HCT116 (cell line): ENCODE data around the gene ATP10B. TPM values are rescaled to one million over a fixed set of nuclear protein-coding genes. Genes with fewer than 3 reads are reported as not detected.

ENCODE experiments used
- ATAC-seq: fragments of 200-7000 bp; cut with Tn5 transposase; 2 replicates; pipeline ENCODE4 v1.9.1; 2020; ENCODE audit warnings: mild to moderate bottlenecking, moderate library complexity
- BruUV-seq: library from RNA; stranded (reverse); fragments of 400-500 nt; replicated peaks from 2 replicates; lab custom pipeline; 2021; lab: Mats Ljungman, UMichigan
- CTCF ChIA-PET: fragments of 300-600 bp; sonication (Branson Sonifier 250); formaldehyde crosslinking; loops from one replicate; lab custom pipeline; 2021; ENCODE audit warnings: antibody characterized with exemption; lab: Charles Lee
- POLR2A ChIA-PET: fragments of 300-600, 350-600 bp; sonication (Branson Sonifier 250); formaldehyde crosslinking; loops from one replicate; lab custom pipeline; 2021; ENCODE audit warnings: antibody characterized with exemption; lab: Charles Lee
- RAD21 ChIA-PET, 2 experiments: fragments of 300-600 bp; sonication (Branson Sonifier 250); formaldehyde crosslinking; loops; one replicate each; lab custom pipeline; 2023; ENCODE audit warnings: low total read pairs in 2 of 2; ENCODE audit not compliant: uncharacterized antibody in 2 of 2, unreplicated experiment in 2 of 2, low non-redundant PET in 1 of 2; lab: Charles Lee
- DNase-seq: peaks from one replicate; pipeline ENCODE4 v3.0.0-alpha.2; 2010; ENCODE audit warnings: low read depth, low spot score
- H2AFZ ChIP-seq: fragments of 200-600 bp; shearing (Covaris generic), sonication (generic); 2 replicates; pipeline ENCODE4 v1.6.1; 2017; ENCODE audit warnings: low read depth, mixed run types, mixed read lengths, antibody characterized with exemption, low read length; ENCODE audit not compliant: poor library complexity, severe bottlenecking
- H3K27ac ChIP-seq: 2 replicates; pipeline ENCODE4 v1.5.1; 2012; ENCODE audit warnings: low read depth, low read length
- H3K27me3 ChIP-seq: fragments of 200-600 bp; sonication (generic); 2 replicates; pipeline ENCODE4 v1.6.1; 2016; ENCODE audit warnings: mixed run types, low read length, mixed read lengths; ENCODE audit not compliant: insufficient read depth
- H3K36me3 ChIP-seq, 2 experiments: fragments of 200-500 bp in 1 of 2; fragments of 200-600 bp in 1 of 2; sonication (Bioruptor generic) in 1 of 2; sonication (generic) in 1 of 2; 2 replicates each; pipeline versions ENCODE4 v1.5.1 to v1.6.1; 2014 to 2016; ENCODE audit warnings: low read length in 2 of 2, inconsistent platforms in 1 of 2, mixed read lengths in 1 of 2, mixed run types in 1 of 2; ENCODE audit not compliant: insufficient read depth in 2 of 2, control insufficient read depth in 1 of 2
- H3K4me1 ChIP-seq, 2 experiments: fragments of 200-600 bp in 1 of 2; sonication (generic) in 1 of 2; 2 replicates each; pipeline versions ENCODE4 v1.5.1 to v1.6.1; 2012 to 2017; ENCODE audit warnings: low read length in 2 of 2, inconsistent platforms in 1 of 2, mild to moderate bottlenecking in 1 of 2, mixed read lengths in 1 of 2, mixed run types in 1 of 2, moderate library complexity in 1 of 2; ENCODE audit not compliant: insufficient read depth in 2 of 2, control insufficient read depth in 1 of 2
- H3K4me2 ChIP-seq: fragments of 200-600 bp; sonication (generic); 2 replicates; pipeline ENCODE4 v1.6.1; 2017; ENCODE audit warnings: mixed run types, low read length, mixed read lengths
- H3K4me3 ChIP-seq, 2 experiments: fragments of 200-600 bp in 1 of 2; sonication (generic) in 1 of 2; replicated peaks in 1 of 2; 2 replicates each; pipeline ENCODE4 v1.5.1; 2011 to 2016; ENCODE audit warnings: low read length in 2 of 2, control low read depth in 1 of 2, low read depth in 1 of 2, mild to moderate bottlenecking in 1 of 2, mixed read lengths in 1 of 2, mixed run types in 1 of 2
- H3K79me2 ChIP-seq: fragments of 200-600 bp; sonication (generic); 2 replicates; pipeline ENCODE4 v1.6.1; 2017; ENCODE audit warnings: mild to moderate bottlenecking, mixed run types, low read length, moderate library complexity, mixed read lengths; ENCODE audit not compliant: insufficient read depth
- H3K9ac ChIP-seq: fragments of 200-600 bp; sonication (generic); 2 replicates; pipeline ENCODE4 v1.6.1; 2016; ENCODE audit warnings: low read length, mixed read lengths
- H3K9me2 ChIP-seq: fragments of 200-600 bp; sonication (generic), shearing (Covaris generic); 2 replicates; pipeline ENCODE4 v1.6.1; 2017; ENCODE audit warnings: mixed run types, mild to moderate bottlenecking, moderate library complexity; ENCODE audit not compliant: insufficient read depth
- H3K9me3 ChIP-seq, 2 experiments: fragments of 200-500 bp in 1 of 2; fragments of 200-600 bp in 1 of 2; sonication (Bioruptor generic) in 1 of 2; sonication (generic) in 1 of 2; 2 replicates each; pipeline ENCODE4 v1.6.1; 2014 to 2017; ENCODE audit warnings: low read length in 2 of 2, mixed read lengths in 2 of 2, inconsistent platforms in 1 of 2, low read depth in 1 of 2, mild to moderate bottlenecking in 1 of 2, mixed run types in 1 of 2, moderate library complexity in 1 of 2; ENCODE audit not compliant: control insufficient read depth in 1 of 2, insufficient read depth in 1 of 2
- H4K20me1 ChIP-seq: fragments of 200-600 bp; sonication (generic), shearing (Covaris generic); 2 replicates; pipeline ENCODE4 v1.6.1; 2017; ENCODE audit warnings: mixed run types, mild to moderate bottlenecking, moderate library complexity; ENCODE audit not compliant: insufficient read depth
- EGR1 ChIP-seq: IDR thresholded peaks from 2 replicates; pipeline ENCODE4 v1.6.1; 2012; ENCODE audit warnings: low read depth
- JUND ChIP-seq: IDR thresholded peaks from 2 replicates; pipeline ENCODE4 v1.6.1; 2012
- POLR2A ChIP-seq: IDR thresholded peaks from 2 replicates; pipeline ENCODE4 v1.7.0; 2011; ENCODE audit warnings: borderline replicate concordance; ENCODE audit not compliant: insufficient read depth, insufficient read length; ENCODE audit errors: extremely low read depth
- POLR2AphosphoS5 ChIP-seq: IDR thresholded peaks from 2 replicates; pipeline ENCODE4 v1.6.1; 2011; ENCODE audit warnings: mild to moderate bottlenecking, low read depth, low read length, moderate library complexity
- RAD21 ChIP-seq: IDR thresholded peaks from 2 replicates; pipeline ENCODE4 v1.6.1; 2012; ENCODE audit warnings: low read depth, mild to moderate bottlenecking
- REST ChIP-seq: IDR thresholded peaks from 2 replicates; pipeline ENCODE4 v1.6.1; 2012; ENCODE audit warnings: low read depth
- SIN3A ChIP-seq: IDR thresholded peaks from 2 replicates; pipeline ENCODE4 v1.6.1; 2012; ENCODE audit warnings: low read depth
- SP1 ChIP-seq: IDR thresholded peaks from 2 replicates; pipeline ENCODE4 v1.6.1; 2012; ENCODE audit warnings: low read depth
- SRF ChIP-seq: IDR thresholded peaks from 2 replicates; pipeline ENCODE4 v1.6.1; 2012; ENCODE audit warnings: low read depth
- TCF7L2 ChIP-seq: IDR thresholded peaks from 2 replicates; pipeline ENCODE4 v1.7.0; 2011; ENCODE audit warnings: borderline replicate concordance, inconsistent platforms; ENCODE audit not compliant: insufficient read depth, insufficient read length; ENCODE audit errors: extremely low read depth
- ZBTB33 ChIP-seq: IDR thresholded peaks from 2 replicates; pipeline ENCODE4 v1.6.1; 2011; ENCODE audit warnings: mild to moderate bottlenecking, low read length, moderate library complexity; ENCODE audit not compliant: insufficient replicate concordance; ENCODE audit errors: extremely low read depth
- ZFX ChIP-seq: fragments of 450-650 bp; IDR thresholded peaks from 2 replicates; pipeline ENCODE4 v1.6.1; 2017
- intact Hi-C: fragments of 100-400 bp; cut with micrococcal nuclease; formaldehyde crosslinking; loops from 2 replicates; pipeline ENCODE4 v1.10.0; 2022
- total RNA-seq: library from RNA; stranded (reverse); gene quantifications from one replicate; pipeline ENCODE4 v1.2.1, GENCODE V29; 2021; ENCODE audit not compliant: unreplicated experiment
- TF ChIP-seq, protein P1 (sequence below): IDR thresholded peaks from 2 replicates; pipeline ENCODE4 v1.6.1; 2012

ATP10B gene
- total RNA-seq, 1 experiment from 2014 or later = 0.07 TPM

GRCh38 chr5:160619381-160619780 is 232.6 kb downstream of the ATP10B start:
- Histone ChIP-seq H3K27me3 (peaks cover 4% of the 10 kb centered on the region; the same call in 1 of the 2 replicates), H3K79me2 (no peaks in the 10 kb centered on the region), H3K27ac (no peak overlapping the region), H3K9me3 (no peaks in the 10 kb centered on the region), H4K20me1 (no peaks in the 10 kb centered on the region), H3K36me3 (no peaks in the 10 kb centered on the region), H2AFZ (no peak overlapping the region), H3K4me1 (no peaks in the 10 kb centered on the region), H3K9me2 (no peaks in the 10 kb centered on the region), H3K4me3 (no peak overlapping the region), H3K4me2 (no peak overlapping the region), H3K9ac (no peak overlapping the region)
- POLR2A ChIA-PET = no interaction called here
- RAD21 ChIA-PET = no interaction called here
- CTCF ChIA-PET = no interaction called here
- TF ChIP-seq SIN3A (no peak), SP1 (no peak), SRF (no peak), RAD21 (no peak), REST (no peak), ZFX (no peak), ZBTB33 (no peak), EGR1 (no peak), POLR2A (no peak), POLR2AphosphoS5 (no peak), JUND (no peak), TCF7L2 (no peak)
- TF ChIP-seq, protein P1, sequence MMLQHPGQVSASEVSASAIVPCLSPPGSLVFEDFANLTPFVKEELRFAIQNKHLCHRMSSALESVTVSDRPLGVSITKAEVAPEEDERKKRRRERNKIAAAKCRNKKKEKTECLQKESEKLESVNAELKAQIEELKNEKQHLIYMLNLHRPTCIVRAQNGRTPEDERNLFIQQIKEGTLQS = no peak
- intact Hi-C loops = no loop called here
- ATAC-seq = no peak
- no TSS peak for BruUV-seq
- no peak for DNase-seq
